ENCODE data around the gene KLRD1. TPM values are rescaled to one million over a fixed set of nuclear protein-coding genes. Genes with fewer than 3 reads are reported as not detected.

The KLRD1 gene
- total RNA-seq, 4 donors from 2014 or later, result 0.37 to 0.94 (median 0.70) TPM

DNA sequence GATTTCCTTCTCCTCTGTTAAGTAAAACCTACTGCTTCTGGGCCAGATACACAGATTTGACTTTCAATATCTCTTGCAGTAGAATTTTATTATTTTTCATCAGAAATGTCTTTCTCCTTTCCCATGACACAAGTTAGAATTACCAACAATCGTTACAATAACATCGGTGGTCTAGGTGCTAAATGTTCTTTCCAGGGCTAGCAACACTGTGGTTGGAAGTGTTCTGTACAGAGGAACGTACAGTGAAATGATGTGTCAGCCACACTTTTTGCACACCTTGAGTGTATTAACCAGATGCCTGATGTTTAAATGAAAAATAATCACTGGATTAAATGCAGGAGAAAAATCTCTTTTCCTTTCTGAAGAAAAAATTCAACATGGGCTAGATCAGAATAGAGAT lies 27.7 kb upstream of the KLRD1 start:
- Histone ChIP-seq H3K4me1 (no peaks in the 10 kb centered on the region), H3K27me3 (no peaks in the 10 kb centered on the region), H3K27ac (no peak overlapping the region), H3K36me3 (no peaks in the 10 kb centered on the region), H3K9me3 (peaks cover 0 to 4% (median 0%) of the 10 kb centered on the region in 3 donors), H3K4me3 (no peak overlapping the region)
- no peak for ATAC-seq
- TF ChIP-seq POLR2A (IDR thresholded peaks at IDR 0.05), result no peak
- TF ChIP-seq POLR2AphosphoS5 (IDR thresholded peaks at IDR 0.05), result no peak
- TF ChIP-seq, protein P1, sequence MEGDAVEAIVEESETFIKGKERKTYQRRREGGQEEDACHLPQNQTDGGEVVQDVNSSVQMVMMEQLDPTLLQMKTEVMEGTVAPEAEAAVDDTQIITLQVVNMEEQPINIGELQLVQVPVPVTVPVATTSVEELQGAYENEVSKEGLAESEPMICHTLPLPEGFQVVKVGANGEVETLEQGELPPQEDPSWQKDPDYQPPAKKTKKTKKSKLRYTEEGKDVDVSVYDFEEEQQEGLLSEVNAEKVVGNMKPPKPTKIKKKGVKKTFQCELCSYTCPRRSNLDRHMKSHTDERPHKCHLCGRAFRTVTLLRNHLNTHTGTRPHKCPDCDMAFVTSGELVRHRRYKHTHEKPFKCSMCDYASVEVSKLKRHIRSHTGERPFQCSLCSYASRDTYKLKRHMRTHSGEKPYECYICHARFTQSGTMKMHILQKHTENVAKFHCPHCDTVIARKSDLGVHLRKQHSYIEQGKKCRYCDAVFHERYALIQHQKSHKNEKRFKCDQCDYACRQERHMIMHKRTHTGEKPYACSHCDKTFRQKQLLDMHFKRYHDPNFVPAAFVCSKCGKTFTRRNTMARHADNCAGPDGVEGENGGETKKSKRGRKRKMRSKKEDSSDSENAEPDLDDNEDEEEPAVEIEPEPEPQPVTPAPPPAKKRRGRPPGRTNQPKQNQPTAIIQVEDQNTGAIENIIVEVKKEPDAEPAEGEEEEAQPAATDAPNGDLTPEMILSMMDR (IDR thresholded peaks at IDR 0.05), result no peak
- TF ChIP-seq EP300 (IDR thresholded peaks at IDR 0.05), result no peak
- 91 to 100% methylated on average over 1 to 3 of the region's 3 CpGs for WGBS, 2 donors (ENCODE audit: low coverage in 1 of 2)

DNA sequence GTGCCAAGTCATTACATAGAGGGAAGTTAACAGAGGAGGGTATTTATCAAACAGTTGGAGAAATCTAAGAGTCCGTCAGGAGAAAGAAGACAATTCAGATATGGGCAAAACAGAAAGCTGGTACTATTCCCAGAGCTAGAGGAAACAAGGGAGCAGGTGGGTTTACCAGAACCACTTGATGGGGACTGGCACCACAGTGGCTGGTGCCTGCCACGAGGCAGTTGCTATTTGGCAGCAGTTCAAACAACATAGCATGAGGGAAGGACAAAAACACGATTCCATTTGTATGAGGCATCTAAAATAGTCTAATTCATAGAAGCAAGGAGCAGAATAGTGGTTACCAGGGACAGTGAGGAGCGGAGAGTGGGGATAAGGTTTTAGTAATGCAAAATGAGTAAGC lies 24.6 kb upstream of the KLRD1 start:
- ATAC-seq, result no peak
- Histone ChIP-seq H3K27me3 (no peaks in the 10 kb centered on the region), H3K36me3 (no peaks in the 10 kb centered on the region), H3K9me3 (peaks cover 0 to 4% (median 0%) of the 10 kb centered on the region in 3 donors), H3K4me1 (no peaks in the 10 kb centered on the region), H3K27ac (no peak overlapping the region), H3K4me3 (no peak overlapping the region)
- TF ChIP-seq POLR2A (IDR thresholded peaks at IDR 0.05) (no peak), EP300 (IDR thresholded peaks at IDR 0.05) (no peak), POLR2AphosphoS5 (IDR thresholded peaks at IDR 0.05) (no peak)
- TF ChIP-seq, protein P1 (IDR thresholded peaks at IDR 0.05), result no peak
- WGBS, 2 donors (ENCODE audit: low coverage in 1 of 2), result 51 to 71% methylated on average over 4 of the region's 4 CpGs

DNA sequence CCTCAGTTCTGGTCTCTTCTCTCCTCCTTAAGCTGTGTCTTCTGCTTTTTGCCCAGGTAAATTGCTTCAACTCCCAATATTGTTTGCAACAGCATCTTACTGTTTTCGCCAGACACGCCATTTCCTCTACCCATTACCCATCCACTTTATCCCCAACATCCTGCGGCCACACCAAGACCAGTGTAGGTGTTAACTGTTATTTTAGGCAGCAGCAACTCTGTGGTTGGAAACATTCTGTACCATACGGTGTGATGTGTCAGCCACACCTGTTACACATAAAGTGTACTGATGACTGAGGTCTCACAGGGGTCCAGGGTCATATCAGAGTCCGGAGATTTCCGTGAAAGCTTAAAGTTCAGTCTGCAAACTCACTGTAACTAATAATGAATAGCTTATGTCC lies 21.8 kb upstream of the KLRD1 start:
- no peaks in the 10 kb centered on the region for H3K27me3 ChIP-seq
- no peak overlapping the region for H3K27ac ChIP-seq
- no peak for TF ChIP-seq EP300 (IDR thresholded peaks at IDR 0.05)
- TF ChIP-seq POLR2A (IDR thresholded peaks at IDR 0.05), result no peak
- TF ChIP-seq, protein P1 (IDR thresholded peaks at IDR 0.05), result no peak
- no peak for TF ChIP-seq POLR2AphosphoS5 (IDR thresholded peaks at IDR 0.05)
- no peak overlapping the region for H3K4me3 ChIP-seq
- ATAC-seq, result no peak
- WGBS, 2 donors (ENCODE audit: low coverage in 1 of 2), result 41 to 62% methylated on average over 6 of the region's 6 CpGs
- no peaks in the 10 kb centered on the region for H3K4me1 ChIP-seq
- H3K36me3 ChIP-seq, result no peaks in the 10 kb centered on the region
- H3K9me3 ChIP-seq, result peaks cover 0 to 4% (median 0%) of the 10 kb centered on the region in 3 donors

DNA sequence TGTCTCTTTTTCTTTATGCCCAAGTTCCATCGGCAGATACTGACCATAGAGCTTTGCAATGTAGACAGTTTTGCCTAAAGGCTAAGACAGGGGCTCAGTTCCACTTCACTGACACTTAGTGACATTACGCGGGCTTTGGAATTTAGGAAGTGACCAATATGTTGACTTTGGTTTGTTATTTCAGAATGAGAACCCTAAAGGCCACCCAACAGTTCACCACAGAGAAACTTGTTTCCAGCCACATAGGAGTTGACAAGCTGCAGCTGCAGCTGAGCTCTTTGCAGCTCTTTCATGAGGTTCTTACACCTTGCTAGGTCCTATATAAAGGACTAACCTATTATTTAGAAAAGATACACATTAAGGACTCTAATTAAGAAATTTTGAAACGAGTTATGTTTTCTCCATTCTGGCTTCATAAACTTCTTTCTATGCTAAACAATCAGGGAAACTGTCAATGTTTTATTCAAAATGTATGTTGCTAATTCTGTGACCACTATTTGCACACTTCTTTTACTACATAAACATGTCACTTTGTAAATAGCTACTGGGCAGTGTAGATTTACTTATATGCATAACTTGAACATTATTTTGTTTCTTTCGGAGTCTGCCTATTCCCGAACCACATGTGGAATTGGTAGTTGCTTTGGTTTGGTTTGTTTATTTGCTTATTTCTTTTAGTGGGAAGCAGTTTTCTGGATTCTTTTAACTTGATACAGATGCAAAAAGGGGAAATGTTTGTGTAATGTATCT lies 18.5 kb upstream of the KLRD1 start:
- Histone ChIP-seq H3K36me3 (no peaks in the 10 kb centered on the region), H3K27me3 (no peaks in the 10 kb centered on the region), H3K4me1 (no peaks in the 10 kb centered on the region), H3K9me3 (no peaks in the 10 kb centered on the region), H3K4me3 (no peak overlapping the region), H3K27ac (no peak overlapping the region)
- WGBS, 2 donors (ENCODE audit: low coverage in 1 of 2), result 83 to 84% methylated on average over 6 of the region's 6 CpGs
- ATAC-seq, result no peak
- TF ChIP-seq POLR2A (IDR thresholded peaks at IDR 0.05) (no peak), EP300 (IDR thresholded peaks at IDR 0.05) (no peak), POLR2AphosphoS5 (IDR thresholded peaks at IDR 0.05) (no peak)
- TF ChIP-seq, protein P1 (IDR thresholded peaks at IDR 0.05), result no peak

DNA sequence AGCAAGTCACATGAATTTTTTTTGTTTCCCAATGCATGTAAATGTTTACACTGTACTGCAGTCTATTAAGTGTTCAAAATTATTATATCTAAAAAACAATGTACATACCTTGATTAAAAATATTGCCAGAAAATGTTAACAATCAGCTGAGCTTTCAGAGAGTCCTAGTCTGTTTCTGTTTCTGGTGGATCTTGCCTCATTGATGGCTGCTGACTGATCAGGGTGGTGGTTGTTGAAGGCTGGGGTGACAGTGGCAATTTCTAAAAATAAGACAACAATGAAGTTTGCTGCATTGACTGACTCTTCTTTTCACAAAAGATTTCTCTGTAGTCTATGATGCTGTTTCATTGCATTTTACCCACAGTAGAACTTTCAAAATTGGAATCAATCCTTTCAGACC lies 16.6 kb upstream of the KLRD1 start:
- Histone ChIP-seq H3K4me1 (no peaks in the 10 kb centered on the region), H3K4me3 (no peak overlapping the region), H3K27ac (no peak overlapping the region), H3K27me3 (no peaks in the 10 kb centered on the region), H3K36me3 (no peaks in the 10 kb centered on the region), H3K9me3 (no peaks in the 10 kb centered on the region)
- TF ChIP-seq POLR2A (IDR thresholded peaks at IDR 0.05), result no peak
- no peak for TF ChIP-seq POLR2AphosphoS5 (IDR thresholded peaks at IDR 0.05)
- TF ChIP-seq, protein P1 (IDR thresholded peaks at IDR 0.05), result no peak
- TF ChIP-seq EP300 (IDR thresholded peaks at IDR 0.05), result no peak
- no peak for ATAC-seq

Data from gastroesophageal sphincter (tissue), 4 donors.